ENCODE data around the gene GRIK4. TPM values are rescaled to one million over a fixed set of nuclear protein-coding genes. Genes with fewer than 3 reads are reported as not detected.

GRIK4 gene
- total and polyA plus RNA-seq, 4 donors: 0.05 to 0.25 (median 0.06) TPM; not detected in 1

- Histone ChIP-seq H3K9ac (ENCODE audit: low read depth in 1 of 2, low read length in 2 of 2) (no peak overlapping the region), H3K9me3 (ENCODE audit: control insufficient read depth in 4 of 4, low read length in 3 of 4) (no peaks in the 10 kb centered on the region), H3K36me3 (ENCODE audit: control insufficient read depth in 4 of 4, insufficient read depth in 3 of 4, low read depth in 1 of 4, low read length in 3 of 4) (no peaks in the 10 kb centered on the region), H3K4me1 (ENCODE audit: control insufficient read depth in 4 of 4, insufficient read depth in 4 of 4, low read length in 3 of 4) (peaks cover 0 to 12% (median 2%) of the 10 kb centered on the region in 4 donors), H3K27me3 (ENCODE audit: control insufficient read depth in 4 of 4, insufficient read depth in 4 of 4, low read length in 3 of 4) (peaks cover 0 to 6% (median 0%) of the 10 kb centered on the region in 4 donors), H3K4me3 (ENCODE audit: low read depth in 1 of 3, low read length in 3 of 3) (no peak overlapping the region), H3K27ac (ENCODE audit: low read depth in 1 of 2, low read length in 2 of 2) (no peak overlapping the region)
- no peak for TF ChIP-seq FOXA1 (IDR thresholded peaks at IDR 0.05)
- no peak for TF ChIP-seq CTCF (IDR thresholded peaks at IDR 0.05; ENCODE audit: low read depth, low read length, missing input control)
- no peak for TF ChIP-seq GABPA (IDR thresholded peaks at IDR 0.05 in 1 of 2, conservative IDR thresholded peaks at IDR 0.05 in 1 of 2)
- no peak for TF ChIP-seq EGR1 (IDR thresholded peaks at IDR 0.05; ENCODE audit: low read depth in 2 of 2)
- no peak for TF ChIP-seq FOXA2 (IDR thresholded peaks at IDR 0.05)
- no peak for TF ChIP-seq HNF4A (conservative IDR thresholded peaks at IDR 0.05)
- TF ChIP-seq YY1 (IDR thresholded peaks at IDR 0.05): no peak
- TF ChIP-seq TAF1 (conservative IDR thresholded peaks at IDR 0.05): no peak
- TF ChIP-seq JUND (IDR thresholded peaks at IDR 0.05): no peak
- no peak for TF ChIP-seq HNF4G (IDR thresholded peaks at IDR 0.05)
- no peak for TF ChIP-seq ATF3 (IDR thresholded peaks at IDR 0.05)
- no peak for TF ChIP-seq SP1 (IDR thresholded peaks at IDR 0.05)
- TF ChIP-seq, protein P1, sequence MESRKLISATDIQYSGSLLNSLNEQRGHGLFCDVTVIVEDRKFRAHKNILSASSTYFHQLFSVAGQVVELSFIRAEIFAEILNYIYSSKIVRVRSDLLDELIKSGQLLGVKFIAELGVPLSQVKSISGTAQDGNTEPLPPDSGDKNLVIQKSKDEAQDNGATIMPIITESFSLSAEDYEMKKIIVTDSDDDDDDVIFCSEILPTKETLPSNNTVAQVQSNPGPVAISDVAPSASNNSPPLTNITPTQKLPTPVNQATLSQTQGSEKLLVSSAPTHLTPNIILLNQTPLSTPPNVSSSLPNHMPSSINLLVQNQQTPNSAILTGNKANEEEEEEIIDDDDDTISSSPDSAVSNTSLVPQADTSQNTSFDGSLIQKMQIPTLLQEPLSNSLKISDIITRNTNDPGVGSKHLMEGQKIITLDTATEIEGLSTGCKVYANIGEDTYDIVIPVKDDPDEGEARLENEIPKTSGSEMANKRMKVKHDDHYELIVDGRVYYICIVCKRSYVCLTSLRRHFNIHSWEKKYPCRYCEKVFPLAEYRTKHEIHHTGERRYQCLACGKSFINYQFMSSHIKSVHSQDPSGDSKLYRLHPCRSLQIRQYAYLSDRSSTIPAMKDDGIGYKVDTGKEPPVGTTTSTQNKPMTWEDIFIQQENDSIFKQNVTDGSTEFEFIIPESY (IDR thresholded peaks at IDR 0.05): no peak
- TF ChIP-seq MAX (IDR thresholded peaks at IDR 0.05): no peak
- no peak for TF ChIP-seq RXRA (IDR thresholded peaks at IDR 0.05)
- TF ChIP-seq REST (IDR thresholded peaks at IDR 0.05): no peak
- no peak for TF ChIP-seq NR2F2 (IDR thresholded peaks at IDR 0.05)
- no peak for TF ChIP-seq RAD21 (IDR thresholded peaks at IDR 0.05)
- 79% methylated on average over 9 of the region's 9 CpGs for WGBS
- DNase-seq (ENCODE audit: low spot score): no peak
These were observed 51.4 kb downstream of the GRIK4 start for GRCh38 chr11:120562806-120563425.

Data from liver (tissue), 9 donors.